CD4-positive, alpha-beta T cell (primary cell): ENCODE data around the gene EIPR1. TPM values are rescaled to one million over a fixed set of nuclear protein-coding genes. Genes with fewer than 3 reads are reported as not detected.

Source experiments
- ATAC-seq: fragments of 200-7000 bp; cut with Tn5 transposase; one replicate; pipeline ENCODE4 v1.10.0; 2022; ENCODE audit warnings: mild to moderate bottlenecking; ENCODE audit not compliant: poor library complexity
- CTCF ChIA-PET: fragments of 350-600 bp; sonication (Branson Sonifier 250); formaldehyde crosslinking; loops from one replicate; lab custom pipeline; 2021; ENCODE audit warnings: antibody characterized with exemption, inconsistent platforms; lab: Charles Lee
- POLR2A ChIA-PET: fragments of 350-600 bp; sonication (Branson Sonifier 250); formaldehyde crosslinking; loops from one replicate; lab custom pipeline; 2021; ENCODE audit warnings: antibody characterized with exemption, inconsistent platforms; lab: Charles Lee
- DNase-seq, 14 experiments: peaks; one replicate each; pipeline ENCODE4 v3.0.0-alpha.2; 2013 to 2020; ENCODE audit warnings: mixed read lengths in 2 of 14
- H3K27ac ChIP-seq, 2 donors: one replicate each; pipeline versions ENCODE4 v1.5.1 to v1.7.0; 2013; ENCODE audit warnings: low read length in 2 of 2, low read depth in 1 of 2, mild to moderate bottlenecking in 1 of 2
- H3K27me3 ChIP-seq, 2 experiments: 1 replicate in 1 of 2; 2 replicates in 1 of 2; pipeline versions ENCODE4 v1.6.1 to v1.7.0; 2013; ENCODE audit warnings: low read length in 2 of 2, control low read depth in 1 of 2, mild to moderate bottlenecking in 1 of 2, moderate library complexity in 1 of 2; ENCODE audit not compliant: insufficient read depth in 2 of 2, control insufficient read depth in 1 of 2
- H3K36me3 ChIP-seq: one replicate; pipeline ENCODE4 v1.6.1; 2013; ENCODE audit warnings: low read length, control low read depth; ENCODE audit not compliant: insufficient read depth
- H3K4me1 ChIP-seq: one replicate; pipeline ENCODE4 v1.6.1; 2013; ENCODE audit warnings: low read length, control low read depth; ENCODE audit not compliant: insufficient read depth
- H3K4me3 ChIP-seq: one replicate; pipeline ENCODE4 v1.5.1; 2013; ENCODE audit warnings: mild to moderate bottlenecking, low read length, moderate library complexity
- H3K9me3 ChIP-seq, 2 experiments: 1 replicate in 1 of 2; 2 replicates in 1 of 2; pipeline versions ENCODE4 v1.6.1 to v1.7.0; 2013; ENCODE audit warnings: low read length in 2 of 2, mild to moderate bottlenecking in 2 of 2, control low read depth in 1 of 2, moderate library complexity in 1 of 2; ENCODE audit not compliant: control insufficient read depth in 1 of 2, insufficient read depth in 1 of 2
- H3K27ac Mint-ChIP-seq: one replicate; pipeline ENCODE4 v1.8.0; 2020; ENCODE audit warnings: mixed read lengths
- H3K27me3 Mint-ChIP-seq: one replicate; pipeline ENCODE4 v1.8.0; 2021; ENCODE audit warnings: mixed read lengths
- H3K36me3 Mint-ChIP-seq: one replicate; pipeline ENCODE4 v1.8.0; 2021; ENCODE audit warnings: low read depth, mixed read lengths
- H3K4me1 Mint-ChIP-seq: one replicate; pipeline ENCODE4 v1.8.0; 2021; ENCODE audit warnings: low read depth, mixed read lengths
- H3K4me3 Mint-ChIP-seq: one replicate; pipeline ENCODE4 v1.8.0; 2020; ENCODE audit warnings: mild to moderate bottlenecking, mixed read lengths
- H3K9me3 Mint-ChIP-seq: one replicate; pipeline ENCODE4 v1.8.0; 2020; ENCODE audit warnings: mixed read lengths
- CTCF ChIP-seq: fragments of 200-600 bp; IDR thresholded peaks from one replicate; pipeline ENCODE4 v1.8.0; 2022; ENCODE audit warnings: antibody characterized with exemption, mild to moderate bottlenecking
- intact Hi-C, 2 experiments: fragments of 100-400 bp; cut with DNase I in 1 of 2; cut with micrococcal nuclease in 1 of 2; formaldehyde crosslinking; loops; one replicate each; pipeline versions ENCODE4 v1.15.1 to v1.9.0; 2023 to 2025; cut with DNase I, micrococcal nuclease
- total RNA-seq, 174 experiments: library from RNA in 2 of 174; stranded (reverse) in 2 of 174; gene quantifications; one replicate each; pipeline ENCODE4 v1.2.3 and lab custom pipeline; 2021 to 2026

The EIPR1 gene
- total RNA-seq, 2 experiments from 2014 or later, result 11.0 to 12.4 TPM

- no peak overlapping the region for H3K27ac Mint-ChIP-seq
- Histone ChIP-seq H3K36me3 (peaks cover 29% of the 10 kb centered on the region), H3K4me1 (no peaks in the 10 kb centered on the region), H3K4me3 (no peak overlapping the region), H3K9me3 (no peaks in the 10 kb centered on the region), H3K27ac (no peak overlapping the region), H3K27me3 (no peaks in the 10 kb centered on the region)
- ChIA-PET POLR2A (no interaction called here), CTCF (no interaction called here)
- DNase-seq (no peak), ATAC-seq (no peak)
- H3K4me3 Mint-ChIP-seq, result no peak overlapping the region
- peaks cover 42% of the 10 kb centered on the region for H3K36me3 Mint-ChIP-seq
- peaks cover under 1% of the 10 kb centered on the region for H3K4me1 Mint-ChIP-seq
- no peaks in the 10 kb centered on the region for H3K9me3 Mint-ChIP-seq
- H3K27me3 Mint-ChIP-seq, result no peaks in the 10 kb centered on the region
- intact Hi-C loops, result no loop called here
- TF ChIP-seq CTCF, result no peak
Observed at GRCh38 chr2:3321825-3322224, 55.8 kb downstream of the EIPR1 start.

GRCh38 chr2:3320910-3321605 is 56.6 kb downstream of the EIPR1 start:
- no peak overlapping the region for H3K4me3 Mint-ChIP-seq

GRCh38 chr2:3319745-3320566 is 57.7 kb downstream of the EIPR1 start:
- DNase-seq, result no peak
- H3K4me3 Mint-ChIP-seq, result no peak overlapping the region
- ATAC-seq, result no peak
- H3K4me1 Mint-ChIP-seq, result peaks cover 7% of the 10 kb centered on the region
- Histone ChIP-seq H3K9me3 (no peaks in the 10 kb centered on the region), H3K27me3 (no peaks in the 10 kb centered on the region), H3K36me3 (peaks cover 22% of the 10 kb centered on the region), H3K4me1 (no peaks in the 10 kb centered on the region), H3K4me3 (no peak overlapping the region), H3K27ac (no peak overlapping the region)
- no peaks in the 10 kb centered on the region for H3K27me3 Mint-ChIP-seq
- ChIA-PET CTCF (no interaction called here), POLR2A (no interaction called here)
- H3K27ac Mint-ChIP-seq, result no peak overlapping the region
- intact Hi-C loops, result no loop called here
- peaks cover 41% of the 10 kb centered on the region for H3K36me3 Mint-ChIP-seq
- H3K9me3 Mint-ChIP-seq, result no peaks in the 10 kb centered on the region
- no peak for TF ChIP-seq CTCF

More at GRCh38 chr2:3320910-3321605, 56.6 kb downstream of the EIPR1 start:
- Histone ChIP-seq H3K4me3 (no peak overlapping the region), H3K36me3 (peaks cover 29% of the 10 kb centered on the region), H3K27ac (no peak overlapping the region), H3K9me3 (no peaks in the 10 kb centered on the region), H3K4me1 (no peaks in the 10 kb centered on the region), H3K27me3 (no peaks in the 10 kb centered on the region)
- Mint-ChIP-seq H3K27me3 (no peaks in the 10 kb centered on the region), H3K27ac (no peak overlapping the region), H3K4me1 (peaks cover 7% of the 10 kb centered on the region), H3K9me3 (no peaks in the 10 kb centered on the region), H3K36me3 (peaks cover 41% of the 10 kb centered on the region)
- DNase-seq (no peak), ATAC-seq (no peak)
- ChIA-PET CTCF (no interaction called here), POLR2A (no interaction called here)
- TF ChIP-seq CTCF, result no peak
- intact Hi-C loops, result no loop called here
